K562 (cell line): Measurements from ENCODE around the gene PPARD.

Experiments used
- EZH2 ChIP-seq: IDR thresholded peaks from 2 replicates; pipeline ENCODE4 v1.6.1; 2012; ENCODE audit warnings: low read depth, mild to moderate bottlenecking, inconsistent platforms, low read length, borderline replicate concordance
- TCF7L2 ChIP-seq: fragments of 150-350 bp; IDR thresholded peaks from 2 replicates; pipeline ENCODE4 v1.6.1; 2016; ENCODE audit warnings: low read depth, mild to moderate bottlenecking, low read length, moderate library complexity
- TGIF2 ChIP-seq: sonication (generic); formaldehyde crosslinking; IDR thresholded peaks from 2 replicates; pipeline ENCODE4 v1.8.1; 2022; ENCODE audit warnings: mild to moderate bottlenecking, missing genetic modification reagents, moderate library complexity
- TF ChIP-seq, protein P1 (sequence below): fragments of 450-650 bp; IDR thresholded peaks from 2 replicates; pipeline ENCODE4 v1.7.1; 2018; ENCODE audit warnings: mild to moderate bottlenecking, low read depth; ENCODE audit not compliant: partially characterized antibody
- TF ChIP-seq, protein P2 (sequence below), 3 experiments: IDR thresholded peaks in 2 of 3; conservative IDR thresholded peaks in 1 of 3; 2 replicates each; pipeline ENCODE4 v1.5.1; 2011 to 2012; ENCODE audit warnings: low read length in 3 of 3, mild to moderate bottlenecking in 3 of 3, control low read depth in 2 of 3, improper control_type of control experiment in 1 of 3, inconsistent platforms in 1 of 3, low read depth in 1 of 3, mixed read lengths in 1 of 3, moderate library complexity in 1 of 3; ENCODE audit not compliant: insufficient read depth in 2 of 3

DNA sequence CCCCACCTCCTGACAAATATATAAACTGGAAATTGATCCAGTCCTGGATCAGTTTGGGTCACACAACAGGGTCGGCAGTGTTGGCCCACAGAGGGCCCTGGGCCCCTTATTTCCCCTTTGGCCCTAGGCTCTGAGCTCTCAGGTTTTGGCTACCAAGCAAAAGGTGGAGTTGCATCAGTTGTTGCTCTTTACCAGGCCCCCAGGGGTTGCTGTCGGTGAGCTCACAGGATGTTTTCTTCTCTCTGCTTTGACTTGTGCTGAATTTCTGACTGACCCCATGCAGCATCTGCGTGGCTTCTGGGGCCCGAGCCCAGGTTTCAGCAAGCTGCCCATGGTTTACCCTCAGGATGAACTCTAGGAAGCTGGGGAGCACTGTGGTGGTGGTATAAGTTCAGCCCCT is 44.6 kb downstream of the PPARD start:
- TF ChIP-seq TGIF2 (no peak), EZH2 (no peak), TCF7L2 (no peak)
- TF ChIP-seq, protein P1, sequence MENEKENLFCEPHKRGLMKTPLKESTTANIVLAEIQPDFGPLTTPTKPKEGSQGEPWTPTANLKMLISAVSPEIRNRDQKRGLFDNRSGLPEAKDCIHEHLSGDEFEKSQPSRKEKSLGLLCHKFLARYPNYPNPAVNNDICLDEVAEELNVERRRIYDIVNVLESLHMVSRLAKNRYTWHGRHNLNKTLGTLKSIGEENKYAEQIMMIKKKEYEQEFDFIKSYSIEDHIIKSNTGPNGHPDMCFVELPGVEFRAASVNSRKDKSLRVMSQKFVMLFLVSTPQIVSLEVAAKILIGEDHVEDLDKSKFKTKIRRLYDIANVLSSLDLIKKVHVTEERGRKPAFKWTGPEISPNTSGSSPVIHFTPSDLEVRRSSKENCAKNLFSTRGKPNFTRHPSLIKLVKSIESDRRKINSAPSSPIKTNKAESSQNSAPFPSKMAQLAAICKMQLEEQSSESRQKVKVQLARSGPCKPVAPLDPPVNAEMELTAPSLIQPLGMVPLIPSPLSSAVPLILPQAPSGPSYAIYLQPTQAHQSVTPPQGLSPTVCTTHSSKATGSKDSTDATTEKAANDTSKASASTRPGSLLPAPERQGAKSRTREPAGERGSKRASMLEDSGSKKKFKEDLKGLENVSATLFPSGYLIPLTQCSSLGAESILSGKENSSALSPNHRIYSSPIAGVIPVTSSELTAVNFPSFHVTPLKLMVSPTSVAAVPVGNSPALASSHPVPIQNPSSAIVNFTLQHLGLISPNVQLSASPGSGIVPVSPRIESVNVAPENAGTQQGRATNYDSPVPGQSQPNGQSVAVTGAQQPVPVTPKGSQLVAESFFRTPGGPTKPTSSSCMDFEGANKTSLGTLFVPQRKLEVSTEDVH: no peak
- TF ChIP-seq, protein P2, sequence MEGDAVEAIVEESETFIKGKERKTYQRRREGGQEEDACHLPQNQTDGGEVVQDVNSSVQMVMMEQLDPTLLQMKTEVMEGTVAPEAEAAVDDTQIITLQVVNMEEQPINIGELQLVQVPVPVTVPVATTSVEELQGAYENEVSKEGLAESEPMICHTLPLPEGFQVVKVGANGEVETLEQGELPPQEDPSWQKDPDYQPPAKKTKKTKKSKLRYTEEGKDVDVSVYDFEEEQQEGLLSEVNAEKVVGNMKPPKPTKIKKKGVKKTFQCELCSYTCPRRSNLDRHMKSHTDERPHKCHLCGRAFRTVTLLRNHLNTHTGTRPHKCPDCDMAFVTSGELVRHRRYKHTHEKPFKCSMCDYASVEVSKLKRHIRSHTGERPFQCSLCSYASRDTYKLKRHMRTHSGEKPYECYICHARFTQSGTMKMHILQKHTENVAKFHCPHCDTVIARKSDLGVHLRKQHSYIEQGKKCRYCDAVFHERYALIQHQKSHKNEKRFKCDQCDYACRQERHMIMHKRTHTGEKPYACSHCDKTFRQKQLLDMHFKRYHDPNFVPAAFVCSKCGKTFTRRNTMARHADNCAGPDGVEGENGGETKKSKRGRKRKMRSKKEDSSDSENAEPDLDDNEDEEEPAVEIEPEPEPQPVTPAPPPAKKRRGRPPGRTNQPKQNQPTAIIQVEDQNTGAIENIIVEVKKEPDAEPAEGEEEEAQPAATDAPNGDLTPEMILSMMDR (IDR thresholded peaks at IDR 0.05 in 2 of 3, conservative IDR thresholded peaks at IDR 0.05 in 1 of 3; ENCODE audit: insufficient read depth in 2 of 3, low read depth in 1 of 3, low read length in 3 of 3): peak in 2 of 3 experiments; percentile 16 to 25; a peak in 2 of 6 replicates
